Hepatocyte (in vitro differentiated cells): Measurements from ENCODE around the gene DIPK1B. TPM values are rescaled to one million over a fixed set of nuclear protein-coding genes. Genes with fewer than 3 reads are reported as not detected.

Source experiments
- DNase-seq: peaks from one replicate; pipeline ENCODE4 v3.0.0-alpha.2; 2016; ENCODE audit warnings: low spot score
- H2AFZ ChIP-seq: fragments of 200-600 bp; sonication (generic); 2 replicates; pipeline ENCODE4 v1.6.0; 2016; ENCODE audit warnings: antibody characterized with exemption, mild to moderate bottlenecking
- H3K27ac ChIP-seq: fragments of 200-600 bp; sonication (generic); 2 replicates; pipeline ENCODE4 v1.5.1; 2016; ENCODE audit warnings: mild to moderate bottlenecking
- H3K27me3 ChIP-seq: fragments of 200-600 bp; sonication (generic); 2 replicates; pipeline ENCODE4 v1.6.1; 2016
- H3K36me3 ChIP-seq: fragments of 200-600 bp; sonication (generic); replicated peaks from 2 replicates; pipeline ENCODE4 v1.5.1; 2016; ENCODE audit warnings: low read depth; ENCODE audit not compliant: insufficient read depth
- H3K4me1 ChIP-seq: fragments of 200-600 bp; sonication (generic); 2 replicates; pipeline ENCODE4 v1.5.1; 2016; ENCODE audit warnings: mild to moderate bottlenecking, moderate library complexity; ENCODE audit not compliant: insufficient read depth
- H3K4me2 ChIP-seq: fragments of 200-600 bp; sonication (generic); 2 replicates; pipeline ENCODE4 v1.6.0; 2016
- H3K4me3 ChIP-seq: fragments of 200-600 bp; sonication (generic); 2 replicates; pipeline ENCODE4 v1.5.1; 2016; ENCODE audit warnings: mild to moderate bottlenecking
- H3K79me2 ChIP-seq: fragments of 200-600 bp; sonication (generic); 2 replicates; pipeline ENCODE4 v1.6.0; 2017; ENCODE audit warnings: mild to moderate bottlenecking
- H3K9me2 ChIP-seq: fragments of 200-600 bp; sonication (generic); replicated peaks from 2 replicates; pipeline ENCODE4 v1.6.0; 2017; ENCODE audit warnings: mild to moderate bottlenecking; ENCODE audit not compliant: insufficient read depth
- H3K9me3 ChIP-seq: fragments of 200-600 bp; sonication (generic); 2 replicates; pipeline ENCODE4 v1.5.1; 2016; ENCODE audit warnings: low read depth, mild to moderate bottlenecking
- H4K20me1 ChIP-seq: fragments of 200-600 bp; sonication (generic); 2 replicates; pipeline ENCODE4 v1.6.0; 2016; ENCODE audit warnings: mild to moderate bottlenecking; ENCODE audit not compliant: insufficient read depth, poor library complexity, severe bottlenecking
- EZH2 ChIP-seq: fragments of 200-600 bp; sonication (generic); IDR thresholded peaks from 2 replicates; pipeline ENCODE4 v1.6.1; 2016; ENCODE audit warnings: antibody characterized with exemption, mild to moderate bottlenecking, borderline replicate concordance
- EZH2phosphoT487 ChIP-seq: fragments of 200-600 bp; sonication (generic); IDR thresholded peaks from one replicate; pipeline ENCODE4 v1.6.1; 2018; ENCODE audit warnings: antibody characterized with exemption, mild to moderate bottlenecking, low read depth, moderate library complexity; ENCODE audit not compliant: unreplicated experiment, severe bottlenecking
- WGBS: methylation state at CpG from one replicate; pipeline ENCODE4 v1.1.6; 2016; ENCODE audit warnings: low lambda C conversion rate; ENCODE audit errors: missing lambda C conversion rate; 5-methylcytosine and 5-hydroxymethylcytosine counted together
- polyA plus RNA-seq: library from polyadenylated mRNA; unstranded; fragments of >200 nt; fragmentation: Nextera tagmentation; extraction: Ambion mirVana; gene quantifications from 2 replicates; pipeline ENCODE4 v1.2.1, GENCODE V29; 2016
- total RNA-seq: library from RNA; depleted of rRNA; stranded (reverse); fragments of >200 nt; gene quantifications from 2 replicates; pipeline ENCODE4 v1.2.3, GENCODE V29; 2014
- TF ChIP-seq, protein P1 (sequence below): fragments of 200-600 bp; sonication (generic); IDR thresholded peaks from 2 replicates; pipeline ENCODE4 v1.5.1; 2016; ENCODE audit warnings: antibody characterized with exemption, mild to moderate bottlenecking; ENCODE audit not compliant: poor library complexity

DIPK1B gene
- total and polyA plus RNA-seq, 2 experiments from 2014 or later = 33.3 to 39.4 TPM

GRCh38 chr9:136675477-136676296 is 36.7 kb upstream of the DIPK1B start:
- DNase-seq = peak; percentile 63
- Histone ChIP-seq H3K4me3 (no peak overlapping the region), H3K4me1 (peaks cover 17% of the 10 kb centered on the region)

DNA sequence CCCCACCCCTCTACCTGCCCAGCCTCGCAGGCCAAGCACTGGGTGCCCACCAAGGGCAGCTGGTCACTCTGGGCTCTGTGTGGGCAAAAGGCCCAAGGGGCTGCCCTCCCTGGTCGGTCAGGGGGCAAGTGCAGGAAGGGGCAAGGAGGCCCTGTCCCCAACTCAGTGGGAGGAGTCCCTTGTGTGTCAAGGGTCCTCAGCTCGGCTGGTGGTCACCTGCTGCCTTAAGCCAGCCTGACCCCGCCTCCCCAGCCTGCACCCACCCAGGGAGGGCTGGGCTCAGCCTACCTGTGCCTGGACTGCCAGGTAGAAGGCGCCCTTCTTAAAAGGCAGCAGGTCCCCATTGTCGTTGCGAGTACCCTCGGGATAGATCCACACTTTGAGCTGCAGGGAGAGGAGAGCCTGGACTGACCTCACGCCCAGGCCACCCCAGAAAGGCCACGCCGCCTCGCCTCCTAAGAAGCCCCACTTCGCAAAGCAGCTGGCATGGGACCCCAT is 36.0 kb upstream of the DIPK1B start:
- no peak for DNase-seq
- Histone ChIP-seq H3K27ac (peak overlapping the region; percentile 67), H3K9me2 (no peaks in the 10 kb centered on the region), H3K79me2 (peaks cover 35% of the 10 kb centered on the region), H3K9me3 (no peaks in the 10 kb centered on the region), H3K4me1 (peaks cover 17% of the 10 kb centered on the region), H2AFZ (no peak overlapping the region), H3K4me2 (no peak overlapping the region), H4K20me1 (peaks cover 9% of the 10 kb centered on the region), H3K27me3 (no peaks in the 10 kb centered on the region), H3K4me3 (no peak overlapping the region), H3K36me3 (no peaks in the 10 kb centered on the region)
- TF ChIP-seq EZH2phosphoT487 (no peak), EZH2 (no peak)
- TF ChIP-seq, protein P1, sequence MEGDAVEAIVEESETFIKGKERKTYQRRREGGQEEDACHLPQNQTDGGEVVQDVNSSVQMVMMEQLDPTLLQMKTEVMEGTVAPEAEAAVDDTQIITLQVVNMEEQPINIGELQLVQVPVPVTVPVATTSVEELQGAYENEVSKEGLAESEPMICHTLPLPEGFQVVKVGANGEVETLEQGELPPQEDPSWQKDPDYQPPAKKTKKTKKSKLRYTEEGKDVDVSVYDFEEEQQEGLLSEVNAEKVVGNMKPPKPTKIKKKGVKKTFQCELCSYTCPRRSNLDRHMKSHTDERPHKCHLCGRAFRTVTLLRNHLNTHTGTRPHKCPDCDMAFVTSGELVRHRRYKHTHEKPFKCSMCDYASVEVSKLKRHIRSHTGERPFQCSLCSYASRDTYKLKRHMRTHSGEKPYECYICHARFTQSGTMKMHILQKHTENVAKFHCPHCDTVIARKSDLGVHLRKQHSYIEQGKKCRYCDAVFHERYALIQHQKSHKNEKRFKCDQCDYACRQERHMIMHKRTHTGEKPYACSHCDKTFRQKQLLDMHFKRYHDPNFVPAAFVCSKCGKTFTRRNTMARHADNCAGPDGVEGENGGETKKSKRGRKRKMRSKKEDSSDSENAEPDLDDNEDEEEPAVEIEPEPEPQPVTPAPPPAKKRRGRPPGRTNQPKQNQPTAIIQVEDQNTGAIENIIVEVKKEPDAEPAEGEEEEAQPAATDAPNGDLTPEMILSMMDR = no peak
- WGBS = 89% methylated on average over 13 of the region's 13 CpGs

More at GRCh38 chr9:136675477-136676296, 36.7 kb upstream of the DIPK1B start:
- H3K4me2 ChIP-seq = peak overlapping the region; percentile 37
- H3K27ac ChIP-seq = peak overlapping the region; percentile 67
- H3K79me2 ChIP-seq = peaks cover 28% of the 10 kb centered on the region
- no peaks in the 10 kb centered on the region for H3K9me2 ChIP-seq
- H3K27me3 ChIP-seq = no peaks in the 10 kb centered on the region
- peaks cover 9% of the 10 kb centered on the region for H4K20me1 ChIP-seq
- WGBS = 87% methylated on average over 12 of the region's 16 CpGs
- H2AFZ ChIP-seq = no peak overlapping the region
- H3K36me3 ChIP-seq = no peaks in the 10 kb centered on the region
- TF ChIP-seq EZH2phosphoT487 (no peak), EZH2 (no peak)
- TF ChIP-seq, protein P1 = no peak
- no peaks in the 10 kb centered on the region for H3K9me3 ChIP-seq

DNA sequence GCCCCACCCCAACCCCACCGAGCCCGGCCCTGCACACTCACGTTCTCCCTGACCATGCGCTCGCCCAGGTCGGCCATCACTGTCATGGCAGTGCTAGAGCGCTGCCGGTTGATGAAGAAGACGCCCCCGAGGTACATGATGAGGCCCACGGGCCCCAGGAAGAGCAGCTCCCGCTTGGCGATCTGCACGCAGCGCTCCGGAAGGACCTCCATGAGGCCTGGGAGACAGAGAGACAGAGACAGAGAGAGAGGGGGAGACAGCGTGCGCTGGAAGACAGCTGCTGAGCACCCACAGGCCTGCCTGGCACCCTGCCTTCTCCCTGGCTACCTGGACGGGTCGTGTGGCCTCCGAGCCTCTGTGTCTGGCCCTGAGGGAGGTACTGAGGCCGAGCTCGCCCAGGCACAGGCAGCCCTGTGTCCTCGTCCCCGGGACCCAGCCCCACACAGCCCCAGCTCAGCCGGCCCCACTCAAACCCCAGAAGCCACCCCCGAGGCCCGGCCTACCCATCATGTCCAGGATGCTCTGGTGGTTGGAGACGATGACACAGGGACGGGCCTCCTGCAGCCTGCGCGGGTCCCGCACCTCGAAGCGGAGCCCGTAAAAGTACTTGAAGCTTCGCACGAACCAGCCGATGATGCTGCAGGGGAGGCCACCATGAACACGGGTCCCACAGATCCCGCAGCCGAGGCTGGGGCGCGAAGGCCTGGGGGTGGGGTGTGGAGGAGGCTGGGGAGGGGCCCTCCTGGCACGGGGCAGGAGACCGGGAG is 35.3 kb upstream of the DIPK1B start:
- no peaks in the 10 kb centered on the region for H3K9me3 ChIP-seq
- H3K27me3 ChIP-seq = no peaks in the 10 kb centered on the region
- no peak for TF ChIP-seq EZH2
- no peak for TF ChIP-seq EZH2phosphoT487
- TF ChIP-seq, protein P1 = no peak
- H3K27ac ChIP-seq = no peak overlapping the region
- H2AFZ ChIP-seq = no peak overlapping the region
- H3K9me2 ChIP-seq = no peaks in the 10 kb centered on the region
- H3K79me2 ChIP-seq = peaks cover 42% of the 10 kb centered on the region
- no peak for DNase-seq
- H3K4me2 ChIP-seq = no peak overlapping the region
- H4K20me1 ChIP-seq = peaks cover 15% of the 10 kb centered on the region
- peaks cover 17% of the 10 kb centered on the region for H3K4me1 ChIP-seq
- WGBS = 93% methylated on average over 43 of the region's 46 CpGs
- H3K4me3 ChIP-seq = no peak overlapping the region
- no peaks in the 10 kb centered on the region for H3K36me3 ChIP-seq
